Activated T-helper 1 cell treated with anti-CD3 and anti-CD28 coated beads, Interleukin-12 subunit alpha, Interleukin-12 subunit beta, Interleukin-2, Interleukin-4 antibody, amounts not matched to agents 30 ng/mL and 10 ng/mL and 1 ng/mL, durations not matched to agents 14 hours and 24 hours and 36 hours (primary cell): ENCODE measurements around the gene PDE6H. TPM values are rescaled to one million over a fixed set of nuclear protein-coding genes. Genes with fewer than 3 reads are reported as not detected.

Source experiments
- DNase-seq: peaks from one replicate; pipeline ENCODE4 v3.0.0; 2021; ENCODE audit warnings: low spot score
- H3K27ac Mint-ChIP-seq: one replicate; pipeline ENCODE4 v1.8.0; 2021; ENCODE audit warnings: mild to moderate bottlenecking, mixed read lengths
- H3K27me3 Mint-ChIP-seq: one replicate; pipeline ENCODE4 v1.8.0; 2022; ENCODE audit warnings: mild to moderate bottlenecking, moderate library complexity, mixed read lengths; ENCODE audit not compliant: insufficient read depth
- H3K36me3 Mint-ChIP-seq: one replicate; pipeline ENCODE4 v1.8.0; 2021; ENCODE audit warnings: low read depth, mixed read lengths
- H3K4me1 Mint-ChIP-seq: one replicate; pipeline ENCODE4 v1.8.0; 2021; ENCODE audit warnings: low read depth, mixed read lengths
- H3K4me3 Mint-ChIP-seq: one replicate; pipeline ENCODE4 v1.8.0; 2021; ENCODE audit warnings: mild to moderate bottlenecking, moderate library complexity, mixed read lengths
- H3K9me3 Mint-ChIP-seq: one replicate; pipeline ENCODE4 v1.8.0; 2021; ENCODE audit warnings: mixed read lengths
- intact Hi-C: fragments of 100-400 bp; cut with micrococcal nuclease; formaldehyde crosslinking; loops from one replicate; pipeline ENCODE4 v1.15.1; 2024
- total RNA-seq: library from RNA; stranded (reverse); gene quantifications from 2 replicates; pipeline ENCODE4 v1.2.3, GENCODE V29; 2022

Gene PDE6H
- total RNA-seq, 1 donor from 2014 or later: not detected

GRCh38 chr12:14999021-14999694 lies 26.3 kb downstream of the PDE6H start:
- no peaks in the 10 kb centered on the region for H3K36me3 Mint-ChIP-seq
- H3K4me3 Mint-ChIP-seq: no peak overlapping the region
- no peak overlapping the region for H3K27ac Mint-ChIP-seq
- H3K27me3 Mint-ChIP-seq: peaks cover 51% of the 10 kb centered on the region
- H3K4me1 Mint-ChIP-seq: peaks cover 16% of the 10 kb centered on the region
- intact Hi-C loops: no loop called here
- H3K9me3 Mint-ChIP-seq: no peaks in the 10 kb centered on the region
- DNase-seq: no peak

GRCh38 chr12:14999695-15000365 lies 27.0 kb downstream of the PDE6H start:
- Mint-ChIP-seq H3K4me3 (no peak overlapping the region), H3K27ac (no peak overlapping the region), H3K36me3 (no peaks in the 10 kb centered on the region), H3K27me3 (peaks cover 56% of the 10 kb centered on the region), H3K9me3 (no peaks in the 10 kb centered on the region), H3K4me1 (peaks cover 9% of the 10 kb centered on the region)
- intact Hi-C loops: no loop called here
- DNase-seq: no peak

- DNase-seq: no peak
- H3K27ac Mint-ChIP-seq: no peak overlapping the region
- H3K27me3 Mint-ChIP-seq: peaks cover 60% of the 10 kb centered on the region
- H3K9me3 Mint-ChIP-seq: no peaks in the 10 kb centered on the region
- peaks cover 2% of the 10 kb centered on the region for H3K4me1 Mint-ChIP-seq
- H3K36me3 Mint-ChIP-seq: no peaks in the 10 kb centered on the region
- no peak overlapping the region for H3K4me3 Mint-ChIP-seq
- intact Hi-C loops: no loop called here
These were observed 27.7 kb downstream of the PDE6H start for GRCh38 chr12:15000575-15000974.

- intact Hi-C loops: no loop called here
- no peak for DNase-seq
- H3K4me1 Mint-ChIP-seq: no peaks in the 10 kb centered on the region
- H3K4me3 Mint-ChIP-seq: no peak overlapping the region
- no peaks in the 10 kb centered on the region for H3K9me3 Mint-ChIP-seq
- peaks cover 68% of the 10 kb centered on the region for H3K27me3 Mint-ChIP-seq
- H3K36me3 Mint-ChIP-seq: no peaks in the 10 kb centered on the region
- H3K27ac Mint-ChIP-seq: no peak overlapping the region
These were observed 29.0 kb downstream of the PDE6H start for GRCh38 chr12:15001733-15002382.

- intact Hi-C loops: no loop called here
- Mint-ChIP-seq H3K27ac (no peak overlapping the region), H3K4me1 (no peaks in the 10 kb centered on the region), H3K4me3 (no peak overlapping the region), H3K36me3 (no peaks in the 10 kb centered on the region), H3K9me3 (no peaks in the 10 kb centered on the region), H3K27me3 (peaks cover 65% of the 10 kb centered on the region)
- DNase-seq: no peak
These were observed 31.6 kb downstream of the PDE6H start for GRCh38 chr12:15004421-15004820.

DNA sequence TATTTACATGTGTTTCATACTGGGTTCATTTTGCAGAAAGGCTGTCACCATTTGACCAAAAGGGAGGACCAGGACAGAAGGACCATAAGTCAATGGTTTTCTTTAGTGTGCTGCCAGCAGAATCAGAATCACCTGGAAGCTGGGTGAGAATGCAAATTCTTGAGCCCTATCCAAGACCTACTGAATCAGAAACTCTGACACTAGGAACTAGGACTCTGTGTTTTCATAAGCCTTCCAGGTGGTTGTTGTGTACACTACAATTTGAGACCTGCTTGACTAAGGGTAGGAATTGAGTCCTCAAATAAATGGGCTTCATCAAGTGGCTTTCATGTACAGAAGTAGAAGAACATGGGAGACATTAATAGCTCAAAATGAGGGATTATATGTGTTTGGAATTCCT lies 32.2 kb downstream of the PDE6H start:
- no peak for DNase-seq
- no peaks in the 10 kb centered on the region for H3K9me3 Mint-ChIP-seq
- peaks cover 61% of the 10 kb centered on the region for H3K27me3 Mint-ChIP-seq
- intact Hi-C loops: no loop called here
- H3K27ac Mint-ChIP-seq: no peak overlapping the region
- no peaks in the 10 kb centered on the region for H3K4me1 Mint-ChIP-seq
- no peak overlapping the region for H3K4me3 Mint-ChIP-seq
- H3K36me3 Mint-ChIP-seq: no peaks in the 10 kb centered on the region

DNA sequence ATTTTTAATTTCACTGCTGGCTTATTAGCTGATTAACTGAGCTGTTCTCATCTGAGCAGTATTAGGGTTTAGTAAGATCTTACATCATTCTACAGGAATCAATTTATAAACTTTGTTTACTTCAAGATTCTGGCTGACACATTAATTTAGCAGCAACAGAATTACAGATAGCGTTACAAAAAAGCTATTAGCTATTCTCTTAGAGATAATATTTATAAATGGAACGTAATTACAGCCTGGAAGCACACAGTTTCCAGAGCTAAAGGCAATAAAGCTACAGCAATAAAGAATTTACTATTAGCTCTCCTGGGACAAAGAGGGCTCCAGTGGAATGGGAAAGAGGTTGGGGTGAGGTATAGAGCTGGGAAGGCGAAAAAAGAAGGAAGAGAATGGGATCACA lies 34.7 kb downstream of the PDE6H start:
- H3K36me3 Mint-ChIP-seq: no peaks in the 10 kb centered on the region
- H3K27me3 Mint-ChIP-seq: peaks cover 45% of the 10 kb centered on the region
- H3K27ac Mint-ChIP-seq: no peak overlapping the region
- no peak overlapping the region for H3K4me3 Mint-ChIP-seq
- no peaks in the 10 kb centered on the region for H3K9me3 Mint-ChIP-seq
- DNase-seq: no peak
- intact Hi-C loops: no loop called here
- no peaks in the 10 kb centered on the region for H3K4me1 Mint-ChIP-seq

DNA sequence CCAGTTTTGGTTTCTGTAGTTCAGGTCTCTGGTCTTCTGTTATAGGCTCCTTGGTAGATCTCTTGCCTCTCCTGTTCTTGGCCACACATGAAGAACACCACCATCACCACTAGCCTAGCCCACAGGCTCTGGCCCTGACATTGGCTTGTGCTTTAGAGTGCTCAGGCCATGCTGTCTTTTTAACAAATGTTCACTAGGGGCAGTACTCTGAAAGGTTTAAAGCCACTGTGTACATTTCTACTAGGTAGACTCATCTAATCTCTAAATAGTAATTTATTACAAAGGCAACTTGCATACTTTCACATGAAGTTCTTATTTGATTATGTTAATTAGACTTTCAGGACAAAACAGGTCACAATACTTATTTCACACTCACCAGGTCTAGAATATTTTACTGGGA lies 38.3 kb downstream of the PDE6H start:
- intact Hi-C loops: no loop called here

DNA sequence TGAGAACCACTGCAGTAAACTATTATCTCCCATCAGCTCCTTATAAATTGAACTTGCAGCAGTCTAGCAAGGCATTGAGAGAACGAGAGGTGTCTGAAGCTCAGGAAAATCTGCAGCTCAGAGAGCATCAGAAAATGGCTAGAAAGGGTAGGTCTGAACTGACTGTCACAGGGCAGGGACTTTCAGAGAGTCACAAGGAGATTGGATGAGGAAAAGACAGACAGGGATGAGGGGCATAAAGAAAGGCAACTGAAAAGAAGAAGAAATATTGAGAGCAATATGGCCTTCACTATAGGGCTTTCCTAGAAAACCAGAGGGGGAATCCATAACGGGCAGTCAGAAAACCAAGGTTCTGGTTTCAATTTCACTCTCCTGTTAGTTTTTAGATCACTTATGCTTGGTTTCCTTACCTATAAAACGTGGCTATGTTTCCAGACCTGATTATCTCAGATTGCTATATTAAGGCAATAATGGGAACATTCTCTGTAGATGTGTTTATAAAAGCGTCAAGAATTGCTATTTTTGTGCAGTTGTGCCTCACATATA lies 40.9 kb downstream of the PDE6H start:
- intact Hi-C loops: no loop called here
- Mint-ChIP-seq H3K9me3 (no peaks in the 10 kb centered on the region), H3K27ac (no peak overlapping the region), H3K36me3 (no peaks in the 10 kb centered on the region), H3K4me1 (no peaks in the 10 kb centered on the region), H3K4me3 (no peak overlapping the region), H3K27me3 (peaks cover 18% of the 10 kb centered on the region)
- no peak for DNase-seq

More for the DNA sequence above, 38.3 kb downstream of the PDE6H start:
- no peaks in the 10 kb centered on the region for H3K4me1 Mint-ChIP-seq
- no peak for DNase-seq
- H3K4me3 Mint-ChIP-seq: no peak overlapping the region
- H3K9me3 Mint-ChIP-seq: no peaks in the 10 kb centered on the region
- peaks cover 24% of the 10 kb centered on the region for H3K27me3 Mint-ChIP-seq
- H3K27ac Mint-ChIP-seq: no peak overlapping the region
- H3K36me3 Mint-ChIP-seq: no peaks in the 10 kb centered on the region

- intact Hi-C loops: no loop called here
- Mint-ChIP-seq H3K27ac (no peak overlapping the region), H3K9me3 (no peaks in the 10 kb centered on the region), H3K27me3 (peaks cover 18% of the 10 kb centered on the region), H3K4me3 (no peak overlapping the region), H3K4me1 (no peaks in the 10 kb centered on the region), H3K36me3 (no peaks in the 10 kb centered on the region)
- no peak for DNase-seq
These were observed 41.9 kb downstream of the PDE6H start for GRCh38 chr12:15014708-15015107.

- no peak for DNase-seq
- intact Hi-C loops: no loop called here
- Mint-ChIP-seq H3K9me3 (no peaks in the 10 kb centered on the region), H3K36me3 (no peaks in the 10 kb centered on the region), H3K27me3 (peaks cover 21% of the 10 kb centered on the region), H3K27ac (no peak overlapping the region), H3K4me3 (no peak overlapping the region), H3K4me1 (no peaks in the 10 kb centered on the region)
These were observed 42.3 kb downstream of the PDE6H start for GRCh38 chr12:15015121-15015520.

- intact Hi-C loops: no loop called here
- Mint-ChIP-seq H3K4me1 (no peaks in the 10 kb centered on the region), H3K36me3 (no peaks in the 10 kb centered on the region)
These were observed 47.3 kb downstream of the PDE6H start for GRCh38 chr12:15020156-15020555.

More at GRCh38 chr12:15020156-15020555, 47.3 kb downstream of the PDE6H start:
- Mint-ChIP-seq H3K27me3 (peaks cover 18% of the 10 kb centered on the region), H3K9me3 (no peaks in the 10 kb centered on the region), H3K27ac (no peak overlapping the region), H3K4me3 (no peak overlapping the region)
- DNase-seq: no peak
